Endothelial cell of umbilical vein (primary cell): Measurements from ENCODE around the gene ZNF26. TPM values are rescaled to one million over a fixed set of nuclear protein-coding genes. Genes with fewer than 3 reads are reported as not detected.

Experiments
- BruUV-seq: library from RNA; stranded (reverse); fragments of 400-500 nt; replicated peaks from 2 replicates; lab custom pipeline; 2021; lab: Mats Ljungman, UMichigan
- CTCF ChIA-PET: fragments of 300-600, 350-600 bp; sonication (Branson Sonifier 250); formaldehyde crosslinking; loops from one replicate; lab custom pipeline; 2021; ENCODE audit warnings: antibody characterized with exemption, inconsistent platforms; lab: Charles Lee
- POLR2A ChIA-PET: fragments of 300-600, 350-600 bp; sonication (Branson Sonifier 250); formaldehyde crosslinking; loops from one replicate; lab custom pipeline; 2021; ENCODE audit warnings: antibody characterized with exemption, inconsistent platforms; lab: Charles Lee
- DNase-seq: peaks from one replicate; pipeline ENCODE4 v3.0.0-alpha.2; 2011; ENCODE audit warnings: low read depth, low spot score
- FAIRE-seq: peaks from 2 replicates; lab custom pipeline; 2011; peaks lifted over from hg19 to GRCh38; lab: Jason Lieb, UNC
- H2AFZ ChIP-seq: 2 replicates; pipeline ENCODE4 v1.6.0; 2012; ENCODE audit warnings: low read depth, low read length, control low read depth, inconsistent platforms
- H3K27ac ChIP-seq: 2 replicates; pipeline ENCODE4 v1.5.1; 2011; ENCODE audit warnings: low read depth, mild to moderate bottlenecking, control low read depth, low read length, moderate library complexity; ENCODE audit not compliant: insufficient read depth
- H3K27me3 ChIP-seq, 2 experiments: 2 replicates each; pipeline versions ENCODE4 v1.6.0 to v1.6.1; 2011; ENCODE audit warnings: low read length in 2 of 2, mixed read lengths in 1 of 2; ENCODE audit not compliant: control insufficient read depth in 2 of 2, insufficient read depth in 2 of 2
- H3K36me3 ChIP-seq, 2 experiments: 2 replicates in 1 of 2; 3 replicates in 1 of 2; pipeline ENCODE4 v1.5.1; 2011; ENCODE audit warnings: low read length in 2 of 2, mild to moderate bottlenecking in 1 of 2, moderate library complexity in 1 of 2; ENCODE audit not compliant: control insufficient read depth in 2 of 2, insufficient read depth in 2 of 2; ENCODE audit errors: extremely low read depth in 1 of 2
- H3K4me1 ChIP-seq: 3 replicates; pipeline ENCODE4 v1.5.1; 2011; ENCODE audit warnings: mild to moderate bottlenecking, low read length; ENCODE audit not compliant: control insufficient read depth, insufficient read depth; ENCODE audit errors: extremely low read depth
- H3K4me2 ChIP-seq: 2 replicates; pipeline ENCODE4 v1.6.1; 2011; ENCODE audit warnings: low read length, control low read depth, mixed read lengths; ENCODE audit not compliant: insufficient read depth
- H3K4me3 ChIP-seq, 3 experiments: fragments of 200-600 bp in 1 of 3; sonication (generic), shearing (Covaris generic) in 1 of 3; replicated peaks in 1 of 3; 2 replicates each; pipeline ENCODE4 v1.5.1; 2011 to 2016; ENCODE audit warnings: control low read depth in 3 of 3, low read length in 3 of 3, mild to moderate bottlenecking in 2 of 3, inconsistent platforms in 1 of 3, low read depth in 1 of 3, moderate library complexity in 1 of 3; ENCODE audit not compliant: insufficient read depth in 1 of 3
- H3K79me2 ChIP-seq: 2 replicates; pipeline ENCODE4 v1.6.0; 2012; ENCODE audit warnings: low read length, inconsistent platforms; ENCODE audit not compliant: control insufficient read depth, insufficient read depth
- H3K9ac ChIP-seq: replicated peaks from 2 replicates; pipeline ENCODE3; 2011; ENCODE audit warnings: low read length, control low read depth; ENCODE audit not compliant: insufficient read depth; ENCODE audit errors: extremely low read depth
- H3K9me1 ChIP-seq: replicated peaks from 3 replicates; pipeline ENCODE4 v1.6.0; 2011; ENCODE audit warnings: mild to moderate bottlenecking, low read length; ENCODE audit not compliant: control insufficient read depth, insufficient read depth; ENCODE audit errors: extremely low read depth
- H3K9me3 ChIP-seq: replicated peaks from 2 replicates; pipeline ENCODE4 v1.5.1; 2012; ENCODE audit warnings: low read length, inconsistent platforms; ENCODE audit not compliant: control insufficient read depth, insufficient read depth
- H4K20me1 ChIP-seq: replicated peaks from 2 replicates; pipeline ENCODE3; 2011; ENCODE audit warnings: mild to moderate bottlenecking, low read length; ENCODE audit not compliant: control insufficient read depth, insufficient read depth; ENCODE audit errors: extremely low read depth
- FOS ChIP-seq: IDR thresholded peaks from 2 replicates; pipeline ENCODE4 v1.6.1; 2011; ENCODE audit warnings: mild to moderate bottlenecking, low read length, moderate library complexity, borderline replicate concordance; ENCODE audit not compliant: insufficient read depth
- JUN ChIP-seq: IDR thresholded peaks from 2 replicates; pipeline ENCODE4 v1.6.1; 2011; ENCODE audit warnings: borderline replicate concordance, low read depth; ENCODE audit not compliant: insufficient read length, insufficient read depth
- dilution Hi-C: fragments of 300-500 bp; cut with MboI; formaldehyde crosslinking; loops from one replicate; pipeline ENCODE4 v1.15.0; 2019; ENCODE audit warnings: low sequenced_read_pairs; ENCODE audit not compliant: extremely low pct_ligation_motif_present
- intact Hi-C: fragments of 100-400 bp; cut with micrococcal nuclease; formaldehyde crosslinking; loops from one replicate; pipeline ENCODE4 v1.10.0; 2022
- polyA plus RNA-seq, 4 experiments: library from polyadenylated mRNA; depleted of rRNA in 3 of 4; stranded (reverse) in 3 of 4; unstranded in 1 of 4; fragments of >200 nt; gene quantifications; 2 replicates each; pipeline versions ENCODE4 v1.2.1 to v1.2.3, GENCODE V29; 2011 to 2012; ENCODE audit warnings: missing spikeins in 1 of 4
- small RNA-seq: library from RNA; depleted of rRNA; stranded (forward); fragments of <200 nt; gene quantifications from one replicate; pipeline ENCODE3, GENCODE V24; 2012; ENCODE audit warnings: low replicate concordance, low read depth; ENCODE audit not compliant: insufficient read depth, insufficient read length
- total RNA-seq: library from RNA; stranded (reverse); gene quantifications from 2 replicates; pipeline ENCODE4 v1.2.3, GENCODE V29; 2021
- TF ChIP-seq, protein P1 (sequence below), 2 donors: IDR thresholded peaks; 1 replicate in 1 of 2; 2 replicates in 1 of 2; pipeline ENCODE4 v1.5.1; 2011; ENCODE audit warnings: low read length in 2 of 2, mild to moderate bottlenecking in 2 of 2, moderate library complexity in 2 of 2, control low read depth in 1 of 2, inconsistent platforms in 1 of 2, low read depth in 1 of 2; ENCODE audit not compliant: insufficient read depth in 1 of 2; ENCODE audit errors: extremely low read depth in 1 of 2

ZNF26 gene
- total and polyA plus RNA-seq, 2 donors (not counting 3 experiments of a cell fraction or from before 2014, with no cell fraction given), result 5.9 to 11.1 TPM

- Histone ChIP-seq H3K27me3 (no peaks in the 10 kb centered on the region), H3K9ac (no peak overlapping the region), H3K4me2 (no peak overlapping the region), H3K9me1 (no peaks in the 10 kb centered on the region), H2AFZ (no peak overlapping the region), H3K36me3 (no peaks in the 10 kb centered on the region), H3K79me2 (no peaks in the 10 kb centered on the region), H3K9me3 (no peaks in the 10 kb centered on the region), H3K27ac (no peak overlapping the region), H3K4me1 (no peaks in the 10 kb centered on the region), H4K20me1 (no peaks in the 10 kb centered on the region), H3K4me3 (no peak overlapping the region)
- POLR2A ChIA-PET, result no interaction called here
- BruUV-seq, result no TSS peak
- DNase-seq, result no peak
- FAIRE-seq, result no peak
- intact Hi-C loops (no loop called here), dilution Hi-C loops (no loop called here)
- TF ChIP-seq FOS (no peak), JUN (no peak)
- TF ChIP-seq, protein P1, sequence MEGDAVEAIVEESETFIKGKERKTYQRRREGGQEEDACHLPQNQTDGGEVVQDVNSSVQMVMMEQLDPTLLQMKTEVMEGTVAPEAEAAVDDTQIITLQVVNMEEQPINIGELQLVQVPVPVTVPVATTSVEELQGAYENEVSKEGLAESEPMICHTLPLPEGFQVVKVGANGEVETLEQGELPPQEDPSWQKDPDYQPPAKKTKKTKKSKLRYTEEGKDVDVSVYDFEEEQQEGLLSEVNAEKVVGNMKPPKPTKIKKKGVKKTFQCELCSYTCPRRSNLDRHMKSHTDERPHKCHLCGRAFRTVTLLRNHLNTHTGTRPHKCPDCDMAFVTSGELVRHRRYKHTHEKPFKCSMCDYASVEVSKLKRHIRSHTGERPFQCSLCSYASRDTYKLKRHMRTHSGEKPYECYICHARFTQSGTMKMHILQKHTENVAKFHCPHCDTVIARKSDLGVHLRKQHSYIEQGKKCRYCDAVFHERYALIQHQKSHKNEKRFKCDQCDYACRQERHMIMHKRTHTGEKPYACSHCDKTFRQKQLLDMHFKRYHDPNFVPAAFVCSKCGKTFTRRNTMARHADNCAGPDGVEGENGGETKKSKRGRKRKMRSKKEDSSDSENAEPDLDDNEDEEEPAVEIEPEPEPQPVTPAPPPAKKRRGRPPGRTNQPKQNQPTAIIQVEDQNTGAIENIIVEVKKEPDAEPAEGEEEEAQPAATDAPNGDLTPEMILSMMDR (IDR thresholded peaks at IDR 0.05; ENCODE audit: extremely low read depth in 1 of 2, insufficient read depth in 1 of 2, low read depth in 1 of 2, low read length in 2 of 2), result no peak
- CTCF ChIA-PET, result no interaction called here
These were observed 87.7 kb downstream of the ZNF26 start for GRCh38 chr12:133073836-133074235.

Small RNAs within 50 kb of the gene (small RNA-seq; reads per million reads assigned to genes)
- gene RNU4ATAC12P, result not detected

Other genes starting within 250 kb of the ZNF26 start
- 96.2 and 112 TPM in 2 replicates for gene ANKLE2, start 224.5 kb upstream of the ZNF26 start, total RNA-seq
- gene ANKLE2, start 224.5 kb upstream of the ZNF26 start, polyA plus RNA-seq, result 72.9 and 75.8 TPM in 2 replicates
- 83.4 and 86.0 TPM in 2 replicates for gene GOLGA3, start 157.5 kb upstream of the ZNF26 start, total RNA-seq
- 15.9 and 18.4 TPM in 2 replicates for gene GOLGA3, start 157.5 kb upstream of the ZNF26 start, polyA plus RNA-seq
- 64.7 and 66.5 TPM in 2 replicates for gene CHFR, start 98.8 kb upstream of the ZNF26 start, total RNA-seq
- gene CHFR, start 98.8 kb upstream of the ZNF26 start, polyA plus RNA-seq, result 45.4 and 57.0 TPM in 2 replicates
- gene ZNF605, start 30.1 kb upstream of the ZNF26 start, total RNA-seq, result 11.0 and 11.3 TPM in 2 replicates
- gene ZNF605, start 30.1 kb upstream of the ZNF26 start, polyA plus RNA-seq, result 2.4 TPM in 2 replicates
- 26.0 TPM in 2 replicates for gene ZNF84, start 51.1 kb downstream of the ZNF26 start, total RNA-seq
- gene ZNF84, start 51.1 kb downstream of the ZNF26 start, polyA plus RNA-seq, result 8.8 and 9.0 TPM in 2 replicates
- 10.5 and 11.9 TPM in 2 replicates for gene ZNF140, start 94.6 kb downstream of the ZNF26 start, total RNA-seq
- 7.6 and 8.9 TPM in 2 replicates for gene ZNF140, start 94.6 kb downstream of the ZNF26 start, polyA plus RNA-seq
- 1.2 and 1.5 TPM in 2 replicates for gene ZNF891, start 143.9 kb downstream of the ZNF26 start, total RNA-seq
- 0.29 and 0.32 TPM in 2 replicates for gene ZNF891, start 143.9 kb downstream of the ZNF26 start, polyA plus RNA-seq
- 4.4 and 5.8 TPM in 2 replicates for gene ZNF10, start 144.3 kb downstream of the ZNF26 start, total RNA-seq
- 1.6 and 3.7 TPM in 2 replicates for gene ZNF10, start 144.3 kb downstream of the ZNF26 start, polyA plus RNA-seq
- gene ZNF268, start 195.1 kb downstream of the ZNF26 start, total RNA-seq, result 17.3 and 18.2 TPM in 2 replicates
- 4.6 and 7.7 TPM in 2 replicates for gene ZNF268, start 195.1 kb downstream of the ZNF26 start, polyA plus RNA-seq
- gene ANHX, start 249.5 kb downstream of the ZNF26 start, total RNA-seq, result not detected in 2 replicates
- not detected in 2 replicates for gene ANHX, start 249.5 kb downstream of the ZNF26 start, polyA plus RNA-seq